Stimulated activated memory B cell treated with anti-CD40 and anti-IgM and Interleukin-4, amounts not matched to agents 10 μg/mL and 1 μg/mL and 100 μg/mL, for 72 hours (primary cell): ENCODE data around the gene DCAF4L1.

ENCODE experiments used
- ATAC-seq: fragments of 150-1000 bp; cut with Tn5 transposase; 2 replicates; pipeline ENCODE4 v1.10.0; 2021
- H3K27ac Mint-ChIP-seq: one replicate; pipeline ENCODE4 v1.8.0; 2022; ENCODE audit warnings: mild to moderate bottlenecking, mixed read lengths
- H3K27me3 Mint-ChIP-seq: one replicate; pipeline ENCODE4 v1.8.0; 2022; ENCODE audit warnings: mixed read lengths
- H3K36me3 Mint-ChIP-seq: one replicate; pipeline ENCODE4 v1.8.0; 2022; ENCODE audit warnings: mixed read lengths
- H3K4me1 Mint-ChIP-seq: one replicate; pipeline ENCODE4 v1.8.0; 2022; ENCODE audit warnings: mixed read lengths
- H3K4me3 Mint-ChIP-seq: one replicate; pipeline ENCODE4 v1.8.0; 2022; ENCODE audit warnings: mild to moderate bottlenecking, moderate library complexity, mixed read lengths
- H3K9me3 Mint-ChIP-seq: one replicate; pipeline ENCODE4 v1.8.0; 2022; ENCODE audit warnings: mixed read lengths

The DCAF4L1 gene, protein sequence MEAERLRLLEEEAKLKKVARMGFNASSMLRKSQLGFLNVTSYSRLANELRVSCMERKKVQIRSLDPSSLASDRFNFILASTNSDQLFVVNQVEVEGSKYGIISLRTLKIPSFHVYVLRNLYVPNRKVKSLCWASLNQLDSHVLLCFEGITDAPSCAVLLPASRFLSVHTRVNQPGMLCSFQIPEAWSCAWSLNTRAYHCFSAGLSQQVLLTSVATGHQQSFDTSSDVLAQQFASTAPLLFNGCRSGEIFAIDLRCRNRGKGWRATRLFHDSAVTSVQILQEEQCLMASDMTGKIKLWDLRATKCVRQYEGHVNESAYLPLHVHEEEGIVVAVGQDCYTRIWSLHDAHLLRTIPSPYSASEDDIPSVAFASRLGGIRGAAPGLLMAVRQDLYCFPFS

GRCh38 chr4:41981456-41981855 is at the start of gene DCAF4L1:
TSS of gene DCAF4L1 (plus strand) at chr4:41981756. CDS start at chr4:41981793, 37 bp downstream.
- Mint-ChIP-seq H3K27me3 (peaks cover 10% of the 10 kb centered on the region), H3K4me1 (no peaks in the 10 kb centered on the region), H3K4me3 (no peak within 1 kb of the TSS), H3K27ac (no peak within 1 kb of the TSS), H3K9me3 (no peaks in the 10 kb centered on the region), H3K36me3 (peaks cover 5% of the 10 kb centered on the region)
- no peak for ATAC-seq

DNA sequence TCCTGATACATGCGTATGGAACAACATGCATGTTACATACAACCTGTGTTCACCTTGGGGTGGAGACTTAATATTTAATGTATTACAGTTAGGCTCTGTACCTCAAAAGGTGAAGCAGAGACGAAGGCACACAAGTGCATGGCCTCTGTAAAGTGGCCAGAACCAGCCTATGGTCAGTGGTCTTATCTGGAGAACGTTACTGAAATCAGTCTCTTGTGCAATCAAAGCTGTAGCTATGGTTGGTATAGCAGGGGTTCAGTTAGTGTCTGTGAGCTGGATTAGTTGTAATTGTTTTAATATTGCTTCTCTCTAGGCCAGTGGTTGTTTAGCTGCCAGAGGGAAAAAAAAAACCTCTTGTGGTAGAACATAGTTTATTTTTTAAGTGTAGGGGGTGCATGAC is 48.6 kb upstream of the DCAF4L1 start:
- no peak for ATAC-seq
- Mint-ChIP-seq H3K36me3 (no peaks in the 10 kb centered on the region), H3K27ac (no peak overlapping the region), H3K4me3 (no peak overlapping the region), H3K9me3 (peaks cover 2% of the 10 kb centered on the region), H3K4me1 (peaks cover 29% of the 10 kb centered on the region), H3K27me3 (peaks cover 8% of the 10 kb centered on the region)

- Mint-ChIP-seq H3K36me3 (peaks cover 2% of the 10 kb centered on the region), H3K9me3 (peaks cover 2% of the 10 kb centered on the region), H3K4me1 (peaks cover 29% of the 10 kb centered on the region), H3K4me3 (peak overlapping the region; percentile 94), H3K27ac (no peak overlapping the region), H3K27me3 (no peaks in the 10 kb centered on the region)
- ATAC-seq: no peak
Observed at GRCh38 chr4:41933997-41934503, 47.5 kb upstream of the DCAF4L1 start.

DNA sequence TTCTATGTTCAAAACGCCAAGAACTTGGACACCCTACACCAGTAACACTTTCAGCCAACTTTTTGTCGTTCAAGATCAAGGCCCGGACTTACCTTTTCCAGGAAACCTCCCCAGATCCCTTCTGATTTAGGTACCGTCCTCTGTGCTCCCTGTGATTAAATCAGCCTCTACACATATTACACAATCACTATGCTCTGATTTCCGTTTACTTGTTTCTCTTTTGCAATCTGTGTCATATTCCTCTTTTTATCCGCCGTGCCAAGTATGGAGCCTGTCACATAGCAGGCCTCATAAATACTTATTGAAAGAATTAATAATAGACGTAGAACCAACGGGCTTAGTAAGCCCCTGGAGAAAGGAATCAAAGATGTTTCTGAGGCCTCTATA is 47.0 kb upstream of the DCAF4L1 start:
- ATAC-seq: no peak
- Mint-ChIP-seq H3K27ac (peak overlapping the region; percentile 79), H3K9me3 (peaks cover 2% of the 10 kb centered on the region), H3K36me3 (peaks cover 6% of the 10 kb centered on the region), H3K4me1 (peaks cover 29% of the 10 kb centered on the region), H3K27me3 (no peaks in the 10 kb centered on the region), H3K4me3 (peak overlapping the region; percentile 94)

GRCh38 chr4:41934901-41935651 is 46.5 kb upstream of the DCAF4L1 start, which contains the start of gene TMEM33:
TSS of gene TMEM33 (plus strand) at chr4:41935429. CDS start at chr4:41935485, 56 bp downstream.
- peaks cover 12% of the 10 kb centered on the region for H3K36me3 Mint-ChIP-seq
- H3K9me3 Mint-ChIP-seq: peaks cover 2% of the 10 kb centered on the region
- H3K27ac Mint-ChIP-seq: peak within 1 kb of the TSS; percentile 79
- peak within 1 kb of the TSS; percentile 94 for H3K4me3 Mint-ChIP-seq
- peaks cover 29% of the 10 kb centered on the region for H3K4me1 Mint-ChIP-seq
- peak; percentile 95 for ATAC-seq
- H3K27me3 Mint-ChIP-seq: no peaks in the 10 kb centered on the region

GRCh38 chr4:41935652-41936021 is 45.9 kb upstream of the DCAF4L1 start:
- Mint-ChIP-seq H3K36me3 (peaks cover 12% of the 10 kb centered on the region), H3K4me1 (peaks cover 29% of the 10 kb centered on the region), H3K27me3 (no peaks in the 10 kb centered on the region), H3K4me3 (peak overlapping the region; percentile 94), H3K9me3 (peaks cover 2% of the 10 kb centered on the region), H3K27ac (peak overlapping the region; percentile 79)
- ATAC-seq: peak; percentile 17

GRCh38 chr4:41939016-41939626 is 42.4 kb upstream of the DCAF4L1 start:
- no peak overlapping the region for H3K4me3 Mint-ChIP-seq
- H3K27ac Mint-ChIP-seq: no peak overlapping the region
- peaks cover 30% of the 10 kb centered on the region for H3K36me3 Mint-ChIP-seq
- peaks cover 29% of the 10 kb centered on the region for H3K4me1 Mint-ChIP-seq
- no peaks in the 10 kb centered on the region for H3K27me3 Mint-ChIP-seq
- no peak for ATAC-seq
- peaks cover 2% of the 10 kb centered on the region for H3K9me3 Mint-ChIP-seq

- Mint-ChIP-seq H3K9me3 (no peaks in the 10 kb centered on the region), H3K27ac (no peak overlapping the region), H3K36me3 (peaks cover 30% of the 10 kb centered on the region), H3K27me3 (no peaks in the 10 kb centered on the region), H3K4me3 (no peak overlapping the region), H3K4me1 (peaks cover 15% of the 10 kb centered on the region)
- no peak for ATAC-seq
Observed at GRCh38 chr4:41940834-41941233, 40.7 kb upstream of the DCAF4L1 start.

DNA sequence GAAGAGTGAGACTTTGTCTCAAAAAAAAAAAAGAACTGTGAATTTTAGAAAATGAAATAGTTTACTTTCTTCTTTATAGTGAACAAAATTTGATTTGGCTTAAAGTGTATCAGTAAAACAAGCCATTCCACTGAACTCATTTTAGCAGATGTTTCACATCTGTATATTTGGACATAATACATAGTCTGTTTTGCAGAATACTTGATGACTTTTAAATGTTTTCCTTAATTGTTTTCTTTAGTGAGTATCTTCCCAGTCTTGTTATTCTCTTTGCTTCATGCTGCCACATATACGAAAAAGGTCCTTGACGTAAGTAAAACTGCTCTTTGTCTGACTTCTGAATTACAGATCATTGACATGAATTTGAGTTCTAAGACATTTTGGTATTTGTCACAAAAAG is 38.0 kb upstream of the DCAF4L1 start:
- no peaks in the 10 kb centered on the region for H3K9me3 Mint-ChIP-seq
- H3K27me3 Mint-ChIP-seq: no peaks in the 10 kb centered on the region
- H3K36me3 Mint-ChIP-seq: peaks cover 36% of the 10 kb centered on the region
- H3K27ac Mint-ChIP-seq: no peak overlapping the region
- no peak for ATAC-seq
- H3K4me1 Mint-ChIP-seq: no peaks in the 10 kb centered on the region
- no peak overlapping the region for H3K4me3 Mint-ChIP-seq

DNA sequence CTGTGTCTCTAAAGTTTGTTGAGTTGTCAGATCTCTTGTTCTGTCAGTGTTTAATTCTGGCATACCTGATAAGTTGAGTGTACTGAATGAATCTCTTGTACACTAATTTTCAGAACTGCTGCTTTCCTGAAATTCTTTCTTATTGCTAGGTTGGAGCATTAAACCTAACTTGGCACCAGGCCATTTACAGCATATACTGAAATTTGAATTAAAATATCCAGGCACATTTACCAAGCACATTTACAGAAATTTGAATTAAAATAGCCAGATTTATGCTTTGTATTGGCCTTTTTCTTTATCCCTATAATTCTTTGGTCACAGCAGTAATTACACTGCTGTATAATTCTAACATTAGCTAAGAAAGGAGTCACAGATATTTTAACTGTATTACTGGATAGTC is 37.5 kb upstream of the DCAF4L1 start:
- H3K27ac Mint-ChIP-seq: no peak overlapping the region
- peaks cover 34% of the 10 kb centered on the region for H3K36me3 Mint-ChIP-seq
- no peak overlapping the region for H3K4me3 Mint-ChIP-seq
- H3K4me1 Mint-ChIP-seq: no peaks in the 10 kb centered on the region
- no peaks in the 10 kb centered on the region for H3K9me3 Mint-ChIP-seq
- H3K27me3 Mint-ChIP-seq: no peaks in the 10 kb centered on the region
- ATAC-seq: no peak

GRCh38 chr4:41949531-41949930 is 32.0 kb upstream of the DCAF4L1 start:
- Mint-ChIP-seq H3K9me3 (no peaks in the 10 kb centered on the region), H3K27me3 (no peaks in the 10 kb centered on the region), H3K4me1 (peaks cover 7% of the 10 kb centered on the region), H3K36me3 (peaks cover 42% of the 10 kb centered on the region), H3K4me3 (no peak overlapping the region), H3K27ac (no peak overlapping the region)
- no peak for ATAC-seq

GRCh38 chr4:41957634-41958033 is 23.9 kb upstream of the DCAF4L1 start:
- no peak overlapping the region for H3K27ac Mint-ChIP-seq
- H3K4me3 Mint-ChIP-seq: no peak overlapping the region
- H3K36me3 Mint-ChIP-seq: peaks cover 16% of the 10 kb centered on the region
- no peaks in the 10 kb centered on the region for H3K9me3 Mint-ChIP-seq
- no peak for ATAC-seq
- no peaks in the 10 kb centered on the region for H3K4me1 Mint-ChIP-seq
- H3K27me3 Mint-ChIP-seq: no peaks in the 10 kb centered on the region

DNA sequence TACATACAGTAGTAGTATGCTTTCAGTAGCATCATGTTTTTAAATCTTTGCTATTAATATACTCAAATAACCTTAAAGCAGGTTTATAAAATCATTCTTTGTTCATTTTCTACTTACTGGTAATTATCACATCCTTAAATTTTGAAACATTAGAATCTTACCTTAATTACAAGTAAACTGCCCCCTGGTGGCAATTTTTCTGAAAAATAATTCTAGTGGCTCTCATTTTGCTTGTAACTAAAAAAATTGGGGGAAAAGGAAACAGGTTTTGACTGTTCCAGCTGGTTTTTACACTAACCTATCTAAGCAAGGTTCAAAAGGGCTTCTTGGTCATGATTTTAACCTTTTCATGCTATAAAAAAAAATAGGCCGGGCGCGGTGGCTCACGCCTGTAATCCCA is 18.5 kb upstream of the DCAF4L1 start:
- peaks cover 5% of the 10 kb centered on the region for H3K9me3 Mint-ChIP-seq
- H3K27me3 Mint-ChIP-seq: no peaks in the 10 kb centered on the region
- no peaks in the 10 kb centered on the region for H3K4me1 Mint-ChIP-seq
- no peak for ATAC-seq
- peaks cover 5% of the 10 kb centered on the region for H3K36me3 Mint-ChIP-seq
- H3K4me3 Mint-ChIP-seq: no peak overlapping the region
- no peak overlapping the region for H3K27ac Mint-ChIP-seq

GRCh38 chr4:41964401-41964800 is 17.2 kb upstream of the DCAF4L1 start:
- Mint-ChIP-seq H3K9me3 (peaks cover 14% of the 10 kb centered on the region), H3K27me3 (no peaks in the 10 kb centered on the region), H3K27ac (no peak overlapping the region), H3K4me3 (no peak overlapping the region), H3K36me3 (peaks cover 18% of the 10 kb centered on the region), H3K4me1 (peaks cover 3% of the 10 kb centered on the region)
- no peak for ATAC-seq

GRCh38 chr4:41967392-41967791 is 14.2 kb upstream of the DCAF4L1 start:
- Mint-ChIP-seq H3K27ac (no peak overlapping the region), H3K36me3 (peaks cover 19% of the 10 kb centered on the region), H3K9me3 (peaks cover 21% of the 10 kb centered on the region), H3K4me1 (peaks cover 6% of the 10 kb centered on the region), H3K27me3 (no peaks in the 10 kb centered on the region), H3K4me3 (no peak overlapping the region)
- ATAC-seq: no peak
